ENCODE results near the gene GOLPH3L.
"Not testable (repeated sequence)": the region's sequence is repeated elsewhere in the genome, so short reads cannot be mapped to it uniquely, and the experiment has no call there.

GOLPH3L gene

GRCh38 chr1:150650193-150650592 lies 46.8 kb downstream of the GOLPH3L start:
- ChIA-PET CTCF (interaction anchor here (1.6 kb wide), 1 partner anchor 12 kb away, joined by 4 read pairs; no protein-coding TSS in a partner anchor), POLR2A (no interaction called here)
- no peak overlapping the region for H3K4me3 ChIP-seq (ENCODE audit: low read depth, low read length)
- TF ChIP-seq CTCF (IDR thresholded peaks at IDR 0.05; ENCODE audit: insufficient read depth, low read length, missing control alignments): no peak
- DNase-seq (ENCODE audit: low read depth, low spot score): no peak

- DNase-seq (ENCODE audit: low read depth, low spot score): no peak
- ChIA-PET POLR2A (no interaction called here), CTCF (interaction anchor here (1.2 to 1.6 kb wide), 3 partner anchors 12 to 164 kb away, joined by 3 to 4 read pairs (median 4); no protein-coding TSS in a partner anchor)
- no peak for TF ChIP-seq CTCF (IDR thresholded peaks at IDR 0.05; ENCODE audit: insufficient read depth, low read length, missing control alignments)
- H3K4me3 ChIP-seq (ENCODE audit: low read depth, low read length): no peak overlapping the region
These were observed 47.4 kb downstream of the GOLPH3L start for GRCh38 chr1:150649441-150650075.

GRCh38 chr1:150642296-150642695 lies 54.7 kb downstream of the GOLPH3L start:
- H3K4me3 ChIP-seq (ENCODE audit: low read depth, low read length): no peak overlapping the region
- no peak for TF ChIP-seq CTCF (IDR thresholded peaks at IDR 0.05; ENCODE audit: insufficient read depth, low read length, missing control alignments)
- DNase-seq (ENCODE audit: low read depth, low spot score): no peak
- ChIA-PET CTCF (no interaction called here), POLR2A (no interaction called here)

- H3K4me3 ChIP-seq (ENCODE audit: low read depth, low read length); POLR2A ChIA-PET; DNase-seq (ENCODE audit: low read depth, low spot score): not testable (repeated sequence)
- CTCF ChIA-PET: interaction anchor here (0.6 kb wide), 1 partner anchor 10 kb away, joined by 4 read pairs; no protein-coding TSS in a partner anchor
These were observed 55.7 kb downstream of the GOLPH3L start for GRCh38 chr1:150641126-150641815.

GRCh38 chr1:150638430-150638829 lies 58.5 kb downstream of the GOLPH3L start:
- CTCF ChIA-PET: interaction anchor here (1.1 to 1.4 kb wide), 2 partner anchors 11 to 174 kb away, joined by 3 to 4 read pairs; no protein-coding TSS in a partner anchor
- POLR2A ChIA-PET; H3K4me3 ChIP-seq (ENCODE audit: low read depth, low read length); DNase-seq (ENCODE audit: low read depth, low spot score): not testable (repeated sequence)

GRCh38 chr1:150634839-150635622 lies 61.9 kb downstream of the GOLPH3L start:
- POLR2A ChIA-PET; H3K4me3 ChIP-seq (ENCODE audit: low read depth, low read length); CTCF ChIA-PET; DNase-seq (ENCODE audit: low read depth, low spot score): not testable (repeated sequence)

GRCh38 chr1:150629115-150629928 lies 67.6 kb downstream of the GOLPH3L start, which contains the start of gene ENSA:
ENSA (minus strand) TSS chr1:150629612; CDS start chr1:150629470, 142 bp downstream.
- TF ChIP-seq CTCF (IDR thresholded peaks at IDR 0.05; ENCODE audit: insufficient read depth, low read length, missing control alignments): no peak
- CTCF ChIA-PET: interaction anchor here (1.0 to 19.2 kb wide), 4 partner anchors 8 to 183 kb away, joined by 4 to 315 read pairs (median 14); no protein-coding TSS in a partner anchor
- POLR2A ChIA-PET: interaction anchor here (0.6 to 1.7 kb wide), 9 partner anchors 8 to 431 kb away, joined by 3 to 24 read pairs (median 3); partner anchors contain the start of genes MCL1 and MLLT11
- H3K4me3 ChIP-seq (ENCODE audit: low read depth, low read length): peak within 1 kb of the TSS; percentile 75
- DNase-seq (ENCODE audit: low read depth, low spot score): peak; percentile 99
